Measurements from ENCODE around the gene P3H3. TPM values are rescaled to one million over a fixed set of nuclear protein-coding genes. Genes with fewer than 3 reads are reported as not detected.
A peak's percentile ranks its signal among the peaks of the same experiment; 100 is the strongest.

Gene P3H3
- total and polyA plus RNA-seq, 9 donors, result 4.7 to 92.3 (median 61.1) TPM

GRCh38 chr12:6832125-6832524 is 3.9 kb downstream of the P3H3 start:
- 84 to 88% (median 86%) methylated on average over 4 of the region's 4 CpGs for WGBS, 3 donors
- no peak for DNase-seq
- H3K4me3 ChIP-seq, result no peak overlapping the region
- TF ChIP-seq POLR2A (IDR thresholded peaks at IDR 0.05), result no peak
- no peak for TF ChIP-seq CTCF (IDR thresholded peaks at IDR 0.05)
- no peak for TF ChIP-seq EP300 (IDR thresholded peaks at IDR 0.05)
- H3K36me3 ChIP-seq, result no peaks in the 10 kb centered on the region
- peaks cover 1% of the 10 kb centered on the region for H3K4me1 ChIP-seq (ENCODE audit: insufficient read depth)
- no peak overlapping the region for H3K27ac ChIP-seq
- no peaks in the 10 kb centered on the region for H3K27me3 ChIP-seq
- intact Hi-C loops (cut with DNase I), result no loop called here
- H3K9me3 ChIP-seq, result no peaks in the 10 kb centered on the region

- DNase-seq, result peak in 1 of 5 donors; percentile 34
- no peaks in the 10 kb centered on the region for H3K9me3 ChIP-seq
- no peaks in the 10 kb centered on the region for H3K27me3 ChIP-seq
- TF ChIP-seq EP300 (IDR thresholded peaks at IDR 0.05) (no peak), CTCF (IDR thresholded peaks at IDR 0.05) (no peak), POLR2A (IDR thresholded peaks at IDR 0.05) (no peak)
- 43 to 52% (median 51%) methylated on average over 6 of the region's 6 CpGs for whole genome bisulfite sequencing, 3 donors
- intact Hi-C loops (cut with DNase I), result no loop called here
- peak overlapping the region in 1 of 2 donors; percentile 6 for H3K27ac ChIP-seq
- H3K4me1 ChIP-seq (ENCODE audit: insufficient read depth), result no peaks in the 10 kb centered on the region
- H3K4me3 ChIP-seq, result no peak overlapping the region
- H3K36me3 ChIP-seq, result no peaks in the 10 kb centered on the region
Measured at GRCh38 chr12:6833189-6833890, 5.1 kb downstream of the P3H3 start.

- Histone ChIP-seq H3K4me3 (no peak overlapping the region), H3K9me3 (no peaks in the 10 kb centered on the region), H3K4me1 (ENCODE audit: insufficient read depth) (no peaks in the 10 kb centered on the region), H3K27ac (no peak overlapping the region), H3K36me3 (no peaks in the 10 kb centered on the region), H3K27me3 (no peaks in the 10 kb centered on the region)
- DNase-seq, result no peak
- TF ChIP-seq CTCF (IDR thresholded peaks at IDR 0.05) (no peak), POLR2A (IDR thresholded peaks at IDR 0.05) (no peak), EP300 (IDR thresholded peaks at IDR 0.05) (no peak)
- 59 to 75% (median 67%) methylated on average over 1 of the region's 1 CpG for WGBS, 3 donors
- intact Hi-C loops (cut with DNase I), result no loop called here
Measured at GRCh38 chr12:6834254-6834653, 6.0 kb downstream of the P3H3 start.

- Histone ChIP-seq H3K4me3 (no peak overlapping the region), H3K27me3 (no peaks in the 10 kb centered on the region), H3K4me1 (ENCODE audit: insufficient read depth) (no peaks in the 10 kb centered on the region), H3K36me3 (no peaks in the 10 kb centered on the region), H3K9me3 (no peaks in the 10 kb centered on the region), H3K27ac (no peak overlapping the region)
- TF ChIP-seq EP300 (IDR thresholded peaks at IDR 0.05) (no peak), CTCF (IDR thresholded peaks at IDR 0.05) (no peak), POLR2A (IDR thresholded peaks at IDR 0.05) (no peak)
- intact Hi-C loops (cut with DNase I), result no loop called here
- DNase-seq, result no peak
- whole genome bisulfite sequencing, 3 donors, result 75 to 80% (median 77%) methylated on average over 5 of the region's 5 CpGs
Measured at GRCh38 chr12:6834873-6835272, 6.7 kb downstream of the P3H3 start.
